T-cell (primary cell): Measurements from ENCODE around the gene CYP2B6. TPM values are rescaled to one million over a fixed set of nuclear protein-coding genes. Genes with fewer than 3 reads are reported as not detected.
"Not testable (repeated sequence)": the region's sequence is repeated elsewhere in the genome, so short reads cannot be mapped to it uniquely, and the experiment has no call there.

ENCODE experiments used
- ATAC-seq, 4 experiments: fragments of 200-7000 bp in 3 of 4; fragments of 150-1000 bp in 1 of 4; cut with Tn5 transposase; replicated peaks in 1 of 4; 1 replicate in 3 of 4; 2 replicates in 1 of 4; pipeline ENCODE4 v1.10.0; 2021; ENCODE audit warnings: moderate library complexity in 3 of 4, mild to moderate bottlenecking in 2 of 4, moderate number of reproducible peaks in 1 of 4
- CTCF ChIA-PET, 2 donors: fragments of 300-600 bp; sonication (Branson Sonifier 250); formaldehyde crosslinking; loops; one replicate each; lab custom pipeline; 2022; ENCODE audit warnings: antibody characterized with exemption in 2 of 2; lab: Charles Lee
- POLR2A ChIA-PET, 2 donors: fragments of 300-600 bp; sonication (Branson Sonifier 250); formaldehyde crosslinking; loops; one replicate each; lab custom pipeline; 2022; ENCODE audit warnings: antibody characterized with exemption in 2 of 2; lab: Charles Lee
- DNase-seq, 35 experiments: peaks; one replicate each; pipeline versions ENCODE4 v3.0.0 to v3.0.0-alpha.2; 2013 to 2023
- H3K27ac ChIP-seq: one replicate; pipeline ENCODE4 v1.5.1; 2013; ENCODE audit warnings: low read length
- H3K27me3 ChIP-seq, 2 experiments: replicated peaks in 1 of 2; 1 replicate in 1 of 2; 2 replicates in 1 of 2; pipeline versions ENCODE4 v1.6.1 to v1.7.0; 2013; ENCODE audit warnings: low read length in 1 of 2, mixed read lengths in 1 of 2; ENCODE audit not compliant: control insufficient read depth in 2 of 2, insufficient read depth in 2 of 2; ENCODE audit errors: extremely low read depth in 1 of 2
- H3K36me3 ChIP-seq, 2 donors: 1 replicate in 1 of 2; 2 replicates in 1 of 2; pipeline versions ENCODE4 v1.6.1 to v1.7.0; 2013; ENCODE audit warnings: low read length in 1 of 2; ENCODE audit not compliant: control insufficient read depth in 2 of 2, insufficient read depth in 1 of 2; ENCODE audit errors: extremely low read depth in 1 of 2
- H3K4me1 ChIP-seq, 2 experiments: 1 replicate in 1 of 2; 2 replicates in 1 of 2; pipeline versions ENCODE4 v1.6.1 to v1.7.0; 2013; ENCODE audit warnings: low read length in 2 of 2, mixed read lengths in 1 of 2; ENCODE audit not compliant: insufficient read depth in 2 of 2, control insufficient read depth in 1 of 2; ENCODE audit errors: extremely low read depth in 1 of 2
- H3K4me3 ChIP-seq, 2 donors: 1 replicate in 1 of 2; 2 replicates in 1 of 2; pipeline versions ENCODE4 v1.5.1 to v1.7.0; 2013; ENCODE audit warnings: mild to moderate bottlenecking in 2 of 2, low read length in 1 of 2, moderate library complexity in 1 of 2; ENCODE audit not compliant: control insufficient read depth in 1 of 2; ENCODE audit errors: extremely low read depth in 1 of 2
- H3K9me3 ChIP-seq: 2 replicates; pipeline ENCODE4 v1.7.0; 2013
- H3K27ac Mint-ChIP-seq, 2 donors: one replicate each; pipeline ENCODE4 v1.8.0; 2020 to 2021; ENCODE audit warnings: mild to moderate bottlenecking in 2 of 2, mixed read lengths in 2 of 2
- H3K27me3 Mint-ChIP-seq, 2 donors: one replicate each; pipeline ENCODE4 v1.8.0; 2021 to 2022; ENCODE audit warnings: mixed read lengths in 2 of 2
- H3K36me3 Mint-ChIP-seq: one replicate; pipeline ENCODE4 v1.8.0; 2021; ENCODE audit warnings: mixed read lengths
- H3K4me1 Mint-ChIP-seq, 3 donors: one replicate each; pipeline ENCODE4 v1.8.0; 2020 to 2022; ENCODE audit warnings: mixed read lengths in 3 of 3, mild to moderate bottlenecking in 1 of 3
- H3K4me3 Mint-ChIP-seq, 3 donors: one replicate each; pipeline ENCODE4 v1.8.0; 2020 to 2022; ENCODE audit warnings: mild to moderate bottlenecking in 3 of 3, mixed read lengths in 3 of 3, moderate library complexity in 3 of 3
- H3K9me3 Mint-ChIP-seq, 3 donors: one replicate each; pipeline ENCODE4 v1.8.0; 2020 to 2022; ENCODE audit warnings: mixed read lengths in 3 of 3
- WGBS: methylation state at CpG from one replicate; pipeline ENCODE4 v1.1.5; 2013; ENCODE audit warnings: missing lambda C conversion rate; ENCODE audit not compliant: insufficient coverage; 5-methylcytosine and 5-hydroxymethylcytosine counted together
- total RNA-seq, 35 experiments: library from RNA in 6 of 35; stranded (reverse) in 6 of 35; fragments of 120-200 nt in 1 of 35; gene quantifications; one replicate each; pipeline versions ENCODE4 v1.2.1 to v1.2.4 and lab custom pipeline; 2013 to 2026

Gene CYP2B6
- total RNA-seq, 5 donors from 2014 or later (not counting 1 experiment from before 2014, with no cell fraction given): 0.20 to 0.61 (median 0.38) TPM; not detected in 2

GRCh38 chr19:41053331-41053730, 62.2 kb downstream of the CYP2B6 start:
- H3K4me3 ChIP-seq, H3K4me3 Mint-ChIP-seq, ATAC-seq, H3K9me3 ChIP-seq, H3K27ac Mint-ChIP-seq, H3K27ac ChIP-seq, CTCF ChIA-PET, H3K9me3 Mint-ChIP-seq, DNase-seq, POLR2A ChIA-PET, H3K36me3 Mint-ChIP-seq, H3K4me1 ChIP-seq, H3K36me3 ChIP-seq, H3K4me1 Mint-ChIP-seq: not testable (repeated sequence)
- 60% methylated on average over 3 of the region's 10 CpGs for WGBS
- peaks cover 37 to 45% of the 10 kb centered on the region in 2 donors for H3K27me3 Mint-ChIP-seq
- H3K27me3 ChIP-seq: peaks cover 0 to 24% of the 10 kb centered on the region in 2 experiments

- CTCF ChIA-PET: no interaction called here
- DNase-seq: peak in 1 of 35 experiments; percentile 12
Measured at GRCh38 chr19:41064974-41065569, 74.0 kb downstream of the CYP2B6 start.

More at GRCh38 chr19:41064974-41065569, 74.0 kb downstream of the CYP2B6 start:
- POLR2A ChIA-PET: no interaction called here
- H3K9me3 ChIP-seq: no peaks in the 10 kb centered on the region
- no CpG with 5 or more reads among the region's 7 CpGs for WGBS
- Mint-ChIP-seq H3K36me3 (no peaks in the 10 kb centered on the region), H3K27ac (no peak overlapping the region), H3K9me3 (no peaks in the 10 kb centered on the region), H3K4me1 (no peaks in the 10 kb centered on the region), H3K4me3 (no peak overlapping the region), H3K27me3 (peaks cover 27 to 33% of the 10 kb centered on the region in 2 donors)
- peaks cover 0 to 6% of the 10 kb centered on the region in 2 experiments for H3K27me3 ChIP-seq
- no peak overlapping the region for H3K4me3 ChIP-seq
- H3K27ac ChIP-seq: no peak overlapping the region
- H3K36me3 ChIP-seq: no peaks in the 10 kb centered on the region
- H3K4me1 ChIP-seq: no peaks in the 10 kb centered on the region
- ATAC-seq: no peak

Other genes with a start within 250 kb of the CYP2B6 start
- gene ACTMAP, start 240.8 kb upstream of the CYP2B6 start, total RNA-seq: 1 to 10 TPM; 4.7 to 8.3 (median 6.8) TPM
- 100 to 1,000 TPM in 1 of 5 donors, 10 to 100 TPM in 4; 65.2 to 101 (median 79.1) TPM for gene SNRPA, start 240.1 kb upstream of the CYP2B6 start, total RNA-seq
- 1 to 10 TPM in 4 of 5 donors, not detected in 1; 1.5 to 5.2 (median 4.1) TPM for gene MIA, start 215.8 kb upstream of the CYP2B6 start, total RNA-seq
- 10 to 100 TPM; 42.4 to 77.9 (median 63.2) TPM for gene RAB4B, start 213.0 kb upstream of the CYP2B6 start, total RNA-seq
- gene EGLN2, start 192.1 kb upstream of the CYP2B6 start, total RNA-seq: 100 to 1,000 TPM; 150 to 234 (median 224) TPM
- gene CYP2A6, start 140.8 kb upstream of the CYP2B6 start, total RNA-seq: 1 to 10 TPM in 1 of 5 donors, under 1 TPM in 2, not detected in 2; 0.59 to 1.1 (median 0.66) TPM
- gene CYP2A7, start 109.1 kb upstream of the CYP2B6 start, total RNA-seq: not detected
- not detected for gene CYP2A13, start 97.2 kb downstream of the CYP2B6 start, total RNA-seq
- gene CYP2F1, start 123.2 kb downstream of the CYP2B6 start, total RNA-seq: 1 to 10 TPM in 1 of 5 donors, under 1 TPM in 1, not detected in 3; 0.83 to 1.3 TPM
- 1 to 10 TPM in 1 of 5 donors, under 1 TPM in 3, not detected in 1; 0.20 to 1.2 (median 0.51) TPM for gene CYP2S1, start 201.9 kb downstream of the CYP2B6 start, total RNA-seq
- under 1 TPM in 3 of 5 donors, not detected in 2; 0.16 to 0.70 (median 0.47) TPM for gene AXL, start 227.9 kb downstream of the CYP2B6 start, total RNA-seq